Epithelial cell of esophagus (primary cell): ENCODE data around the gene ZNF462.

Source experiments
- DNase-seq: peaks from one replicate; pipeline ENCODE4 v3.0.0; 2010; ENCODE audit warnings: low read depth
- H3K4me3 ChIP-seq: 2 replicates; pipeline ENCODE4 v1.5.1; 2011; ENCODE audit warnings: mild to moderate bottlenecking, low read length, control low read depth
- CTCF ChIP-seq: IDR thresholded peaks from 2 replicates; pipeline ENCODE4 v1.5.1; 2011; ENCODE audit warnings: low read depth, mild to moderate bottlenecking, low read length, control low read depth, inconsistent platforms; ENCODE audit not compliant: insufficient read depth; ENCODE audit errors: missing control alignments

Gene ZNF462

GRCh38 chr9:106962122-106962521 is 99.2 kb downstream of the ZNF462 start:
- peak; percentile 42 for DNase-seq
- TF ChIP-seq CTCF, result no peak
- no peak overlapping the region for H3K4me3 ChIP-seq

- no peak for TF ChIP-seq CTCF
- DNase-seq, result peak; percentile 29
- H3K4me3 ChIP-seq, result no peak overlapping the region
Observed at GRCh38 chr9:106962615-106963363, 99.8 kb downstream of the ZNF462 start.

- no peak for DNase-seq
- no peak for TF ChIP-seq CTCF
- no peak overlapping the region for H3K4me3 ChIP-seq
Observed at GRCh38 chr9:106963684-106964083, 100.7 kb downstream of the ZNF462 start.

- H3K4me3 ChIP-seq, result no peak overlapping the region
- TF ChIP-seq CTCF, result no peak
- no peak for DNase-seq
Observed at GRCh38 chr9:106964329-106964728, 101.4 kb downstream of the ZNF462 start.

- TF ChIP-seq CTCF, result no peak
- peak; percentile 87 for DNase-seq
- no peak overlapping the region for H3K4me3 ChIP-seq
Observed at GRCh38 chr9:106964822-106965525, 102.0 kb downstream of the ZNF462 start.

- no peak overlapping the region for H3K4me3 ChIP-seq
- TF ChIP-seq CTCF, result no peak
- no peak for DNase-seq
Observed at GRCh38 chr9:106966481-106966880, 103.5 kb downstream of the ZNF462 start.
